Measurements from ENCODE around the gene KRT7.

KRT7 gene

DNA sequence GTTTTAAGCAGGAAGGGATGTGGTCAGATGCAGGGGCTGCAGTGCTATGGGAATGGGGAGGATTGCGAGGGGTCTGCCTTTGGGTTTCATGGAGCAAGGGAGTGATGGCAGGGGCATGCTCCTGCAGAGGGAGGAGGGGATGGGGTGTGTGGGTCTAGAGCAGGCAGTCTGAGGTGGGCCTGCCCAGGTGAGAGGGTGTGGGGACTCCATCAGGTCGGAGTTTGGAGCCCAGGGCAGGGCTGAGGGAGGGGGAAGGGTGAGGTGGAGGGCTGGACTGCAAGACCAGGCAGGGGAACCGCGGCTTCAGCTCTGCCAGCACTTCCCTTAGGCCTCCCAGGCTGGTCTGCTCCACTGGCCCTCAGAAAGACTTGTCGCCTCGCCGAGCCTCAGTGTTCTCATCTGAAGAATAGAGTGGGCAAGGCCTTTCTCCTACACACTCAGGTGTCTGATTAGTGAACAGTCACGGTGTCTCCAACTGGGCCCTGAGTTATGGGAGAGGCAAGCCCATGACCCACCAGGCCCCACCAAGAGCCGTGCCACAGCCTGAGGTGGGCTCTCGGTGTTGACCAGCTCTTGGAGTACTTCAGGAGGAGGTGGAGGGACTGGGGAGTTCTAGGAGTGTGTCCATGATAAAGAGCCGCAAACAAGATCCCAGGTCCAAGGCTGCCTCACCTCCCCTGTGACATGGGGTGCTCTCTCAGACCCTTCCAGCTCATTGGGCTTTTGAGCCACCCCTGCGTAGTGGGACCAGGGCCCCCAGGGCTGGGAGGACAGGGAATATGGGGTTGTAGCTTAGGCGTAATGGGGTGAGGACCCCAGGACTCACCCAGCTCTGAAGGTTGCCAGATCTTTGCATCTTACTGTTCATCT, 21.1 kb upstream of the KRT7 start:
- ATAC-seq (ENCODE audit: low read depth), result no peak
- H3K4me3 ChIP-seq (ENCODE audit: severe bottlenecking), result no peak overlapping the region
- H3K27me3 ChIP-seq (ENCODE audit: insufficient read depth, poor library complexity, severe bottlenecking), result no peaks in the 10 kb centered on the region
- no peaks in the 10 kb centered on the region for H3K36me3 ChIP-seq (ENCODE audit: low read depth)
- no peaks in the 10 kb centered on the region for H3K9me3 ChIP-seq (ENCODE audit: severe bottlenecking)
- TF ChIP-seq, protein P1, sequence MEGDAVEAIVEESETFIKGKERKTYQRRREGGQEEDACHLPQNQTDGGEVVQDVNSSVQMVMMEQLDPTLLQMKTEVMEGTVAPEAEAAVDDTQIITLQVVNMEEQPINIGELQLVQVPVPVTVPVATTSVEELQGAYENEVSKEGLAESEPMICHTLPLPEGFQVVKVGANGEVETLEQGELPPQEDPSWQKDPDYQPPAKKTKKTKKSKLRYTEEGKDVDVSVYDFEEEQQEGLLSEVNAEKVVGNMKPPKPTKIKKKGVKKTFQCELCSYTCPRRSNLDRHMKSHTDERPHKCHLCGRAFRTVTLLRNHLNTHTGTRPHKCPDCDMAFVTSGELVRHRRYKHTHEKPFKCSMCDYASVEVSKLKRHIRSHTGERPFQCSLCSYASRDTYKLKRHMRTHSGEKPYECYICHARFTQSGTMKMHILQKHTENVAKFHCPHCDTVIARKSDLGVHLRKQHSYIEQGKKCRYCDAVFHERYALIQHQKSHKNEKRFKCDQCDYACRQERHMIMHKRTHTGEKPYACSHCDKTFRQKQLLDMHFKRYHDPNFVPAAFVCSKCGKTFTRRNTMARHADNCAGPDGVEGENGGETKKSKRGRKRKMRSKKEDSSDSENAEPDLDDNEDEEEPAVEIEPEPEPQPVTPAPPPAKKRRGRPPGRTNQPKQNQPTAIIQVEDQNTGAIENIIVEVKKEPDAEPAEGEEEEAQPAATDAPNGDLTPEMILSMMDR (IDR thresholded peaks at IDR 0.05; ENCODE audit: poor library complexity, severe bottlenecking), result no peak
- H3K4me1 ChIP-seq (ENCODE audit: insufficient read depth, poor library complexity, severe bottlenecking), result peaks cover 68% of the 10 kb centered on the region
- peak overlapping the region; percentile 87 for H3K27ac ChIP-seq (ENCODE audit: poor library complexity, severe bottlenecking)
- peak; percentile 47 for DNase-seq (ENCODE audit: low spot score)

DNA sequence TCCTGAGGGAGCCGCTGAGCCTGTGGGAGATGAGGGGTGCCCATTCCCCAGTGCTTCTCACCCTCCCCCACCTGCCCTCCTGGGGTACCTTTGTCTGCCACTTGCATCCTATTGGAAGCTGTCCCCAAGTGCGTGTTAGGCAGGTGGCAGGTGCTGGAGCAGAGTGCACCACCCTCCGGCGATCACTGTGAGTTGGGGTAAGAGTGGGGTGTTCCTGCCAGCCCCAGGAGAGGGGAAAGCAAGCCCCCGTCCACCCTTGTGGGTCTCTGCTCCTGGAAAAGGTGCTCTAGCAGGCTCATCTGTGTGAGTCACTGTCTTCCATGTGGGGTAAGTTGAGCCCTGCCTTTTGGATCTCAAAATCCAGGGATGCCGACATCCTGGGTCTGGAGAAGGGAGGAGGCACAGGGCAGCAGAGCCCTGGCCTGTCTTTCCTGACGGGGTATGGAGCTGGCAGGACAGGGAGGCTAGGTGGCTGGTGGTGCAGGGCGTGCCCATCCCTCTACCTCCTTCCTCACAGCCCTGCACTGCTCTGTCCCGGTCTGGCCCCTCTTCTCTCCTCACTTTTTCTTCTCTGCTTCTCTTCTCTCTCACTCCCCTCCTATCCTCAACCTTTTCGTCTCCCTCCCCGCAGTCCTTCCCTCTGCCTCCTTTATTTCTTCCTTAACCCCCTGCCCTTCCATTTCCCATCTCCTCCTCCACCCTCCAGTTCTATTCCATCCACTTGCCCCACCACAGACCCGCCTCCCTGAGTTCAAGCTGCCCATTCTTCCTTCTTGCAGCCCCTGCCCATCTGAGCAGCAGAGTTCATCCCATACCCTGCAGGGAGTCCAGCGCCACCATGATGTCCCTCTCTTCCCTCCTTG, 20.1 kb upstream of the KRT7 start:
- TF ChIP-seq, protein P1 (IDR thresholded peaks at IDR 0.05; ENCODE audit: poor library complexity, severe bottlenecking), result no peak
- H3K9me3 ChIP-seq (ENCODE audit: severe bottlenecking), result no peaks in the 10 kb centered on the region

DNA sequence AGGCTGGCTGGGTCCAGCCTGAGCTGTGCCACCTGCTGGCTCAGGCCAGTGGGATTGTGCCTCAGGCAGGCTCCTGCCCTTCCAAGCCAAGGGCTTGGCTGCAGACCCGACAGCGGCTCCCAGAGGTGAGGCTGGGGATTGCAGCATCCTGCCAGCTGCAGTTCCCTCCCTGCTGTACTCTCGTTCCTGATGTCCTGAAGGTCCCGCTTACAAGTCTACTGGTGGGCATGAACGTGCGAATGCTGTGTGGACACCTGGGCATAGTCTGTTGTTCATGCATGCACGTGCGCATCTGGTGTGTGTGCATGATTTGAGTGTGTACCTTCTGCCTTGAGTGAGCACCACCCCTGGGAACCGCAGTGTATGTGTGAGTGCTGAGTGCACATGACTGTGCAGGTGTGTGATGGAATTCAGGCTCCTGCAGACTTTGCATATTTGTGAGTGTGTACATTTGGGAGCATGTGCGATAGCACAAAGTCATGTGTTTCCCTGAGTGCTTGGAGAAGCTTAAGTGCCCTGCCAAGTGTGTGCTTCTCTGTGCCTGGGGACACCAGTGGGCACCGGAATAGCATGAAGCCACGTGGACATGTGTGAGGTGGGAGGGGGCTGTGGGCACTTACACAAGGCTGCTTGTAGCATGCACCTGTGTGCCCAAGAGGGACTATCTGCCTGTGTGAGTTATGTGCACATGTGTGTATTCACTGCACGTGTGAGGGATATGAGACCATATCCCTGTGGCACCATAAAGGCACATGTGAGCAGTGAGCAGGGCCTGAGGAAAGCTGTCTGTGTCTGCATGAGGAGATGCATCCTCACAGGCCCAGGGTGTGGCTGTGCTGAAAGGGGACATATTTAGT, 19.3 kb upstream of the KRT7 start:
- H3K36me3 ChIP-seq (ENCODE audit: low read depth), result no peaks in the 10 kb centered on the region
- TF ChIP-seq, protein P1 (IDR thresholded peaks at IDR 0.05; ENCODE audit: poor library complexity, severe bottlenecking), result peak; percentile 97
- peak; percentile 73 for DNase-seq (ENCODE audit: low spot score)
- peaks cover 65% of the 10 kb centered on the region for H3K4me1 ChIP-seq (ENCODE audit: insufficient read depth, poor library complexity, severe bottlenecking)
- H3K9me3 ChIP-seq (ENCODE audit: severe bottlenecking), result no peaks in the 10 kb centered on the region
- ATAC-seq (ENCODE audit: low read depth), result peak; percentile 23
- H3K27ac ChIP-seq (ENCODE audit: poor library complexity, severe bottlenecking), result peak overlapping the region; percentile 87
- no peak overlapping the region for H3K4me3 ChIP-seq (ENCODE audit: severe bottlenecking)
- no peaks in the 10 kb centered on the region for H3K27me3 ChIP-seq (ENCODE audit: insufficient read depth, poor library complexity, severe bottlenecking)

More for the DNA sequence above, 20.1 kb upstream of the KRT7 start:
- no peak overlapping the region for H3K4me3 ChIP-seq (ENCODE audit: severe bottlenecking)
- DNase-seq (ENCODE audit: low spot score), result peak; percentile 54
- no peak for ATAC-seq (ENCODE audit: low read depth)
- no peaks in the 10 kb centered on the region for H3K36me3 ChIP-seq (ENCODE audit: low read depth)
- H3K27ac ChIP-seq (ENCODE audit: poor library complexity, severe bottlenecking), result peak overlapping the region; percentile 87
- H3K27me3 ChIP-seq (ENCODE audit: insufficient read depth, poor library complexity, severe bottlenecking), result no peaks in the 10 kb centered on the region
- H3K4me1 ChIP-seq (ENCODE audit: insufficient read depth, poor library complexity, severe bottlenecking), result peaks cover 72% of the 10 kb centered on the region

DNA sequence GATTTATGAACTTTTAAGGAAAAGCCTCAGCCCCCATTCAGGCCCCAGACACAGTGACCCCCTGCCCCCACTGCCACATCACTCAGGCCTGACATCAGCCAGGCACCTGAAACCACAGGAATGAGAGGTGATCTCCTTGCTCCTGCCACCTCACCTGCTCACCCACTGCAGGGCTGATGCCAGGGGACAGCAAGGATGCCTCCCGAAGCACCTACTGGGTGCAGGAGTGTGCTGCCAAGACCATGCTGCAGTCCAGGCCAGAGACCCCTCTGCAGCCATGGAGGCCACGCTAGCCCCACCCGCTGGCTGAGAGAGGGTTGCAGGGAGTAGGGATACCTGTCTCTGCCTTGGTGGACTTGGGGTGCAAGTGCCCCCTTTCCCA, 18.6 kb upstream of the KRT7 start:
- Histone ChIP-seq H3K4me1 (ENCODE audit: insufficient read depth, poor library complexity, severe bottlenecking) (peaks cover 59% of the 10 kb centered on the region), H3K27me3 (ENCODE audit: insufficient read depth, poor library complexity, severe bottlenecking) (no peaks in the 10 kb centered on the region), H3K4me3 (ENCODE audit: severe bottlenecking) (no peak overlapping the region), H3K27ac (ENCODE audit: poor library complexity, severe bottlenecking) (peak overlapping the region; percentile 87), H3K9me3 (ENCODE audit: severe bottlenecking) (no peaks in the 10 kb centered on the region), H3K36me3 (ENCODE audit: low read depth) (no peaks in the 10 kb centered on the region)
- TF ChIP-seq, protein P1 (IDR thresholded peaks at IDR 0.05; ENCODE audit: poor library complexity, severe bottlenecking), result no peak
- ATAC-seq (ENCODE audit: low read depth) (no peak), DNase-seq (ENCODE audit: low spot score) (peak; percentile 71)
